Neural cell (in vitro differentiated cells): ENCODE measurements around the gene PTK6.

Source experiments
- CTCF ChIP-seq: fragments of 450-650 bp; IDR thresholded peaks from 2 replicates; pipeline ENCODE4 v1.5.1; 2014; ENCODE audit warnings: antibody characterized with exemption, mild to moderate bottlenecking, moderate library complexity; ENCODE audit not compliant: poor library complexity, severe bottlenecking
- SMC3 ChIP-seq: fragments of 450-650 bp; conservative IDR thresholded peaks from 2 replicates; pipeline ENCODE4 v1.6.1; 2014; ENCODE audit warnings: antibody characterized with exemption, mild to moderate bottlenecking, moderate library complexity; ENCODE audit not compliant: poor library complexity

GRCh38 chr20:63533388-63533787, 3.8 kb downstream of the PTK6 start:
- TF ChIP-seq CTCF (no peak), SMC3 (no peak)
